CD4-positive, alpha-beta T cell treated with Interleukin-15 for 4 hours (primary cell): ENCODE measurements around the gene BBX.

Experiments used
- DNase-seq: peaks from one replicate; pipeline ENCODE4 v3.0.0-alpha.2; 2020; ENCODE audit warnings: low spot score

Gene BBX

DNA sequence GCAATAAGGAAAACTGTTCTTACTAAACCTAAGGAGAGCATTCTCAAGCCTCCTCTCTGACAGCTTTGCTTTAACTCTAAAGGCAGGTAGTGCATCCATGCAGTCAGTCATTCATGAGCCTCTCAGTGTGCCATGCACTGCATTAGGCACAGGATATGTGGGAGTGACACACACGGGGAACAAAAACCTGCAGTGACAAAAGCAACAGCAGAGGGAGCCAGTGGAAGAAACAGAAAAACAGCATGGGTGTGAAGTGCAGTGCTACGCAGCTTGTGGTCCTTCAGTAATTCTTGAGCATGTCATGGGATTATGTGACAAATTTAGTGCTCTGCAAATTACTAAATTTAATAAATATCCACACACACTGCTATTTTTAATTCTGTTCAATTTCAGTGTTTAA lies 230.7 kb downstream of the BBX start:
- peak; percentile 3 for DNase-seq

DNA sequence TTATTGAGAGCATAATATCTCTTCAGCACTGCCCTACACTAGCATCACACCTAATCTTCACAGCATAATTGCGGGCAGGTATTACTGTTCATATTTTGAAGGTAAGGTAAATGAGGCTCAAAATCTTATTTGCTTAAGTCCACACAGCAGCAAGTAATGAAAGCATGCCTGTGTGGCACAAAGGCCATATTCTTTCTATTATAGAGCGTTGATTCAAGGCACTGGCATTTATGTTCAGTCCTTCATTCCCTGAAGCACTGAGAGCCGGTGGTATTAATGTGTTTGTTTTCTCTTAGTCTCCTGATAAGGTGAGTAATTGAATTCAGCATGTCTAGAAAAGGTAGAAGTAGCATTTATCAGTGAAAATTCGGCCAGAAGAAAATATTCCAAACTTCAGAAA lies 231.2 kb downstream of the BBX start:
- no peak for DNase-seq

DNA sequence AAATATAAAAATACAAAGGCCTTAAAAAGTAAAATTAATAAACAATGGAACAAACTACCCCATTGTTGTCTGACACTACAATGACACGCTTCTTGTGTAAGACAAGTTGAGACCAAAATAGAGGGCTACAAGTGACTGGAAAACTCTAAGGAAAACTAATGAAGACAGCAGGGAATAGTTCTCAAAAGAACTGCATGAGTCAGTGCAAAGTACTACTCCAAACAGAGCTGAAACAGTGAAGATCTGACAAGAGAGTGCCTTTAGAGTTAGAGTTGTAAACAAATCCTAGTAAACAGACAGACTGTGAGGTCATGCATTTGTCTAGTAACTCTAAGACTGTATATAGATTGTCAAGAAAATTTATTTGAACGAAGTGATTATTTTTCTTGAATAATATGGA lies 233.9 kb downstream of the BBX start:
- no peak for DNase-seq

DNA sequence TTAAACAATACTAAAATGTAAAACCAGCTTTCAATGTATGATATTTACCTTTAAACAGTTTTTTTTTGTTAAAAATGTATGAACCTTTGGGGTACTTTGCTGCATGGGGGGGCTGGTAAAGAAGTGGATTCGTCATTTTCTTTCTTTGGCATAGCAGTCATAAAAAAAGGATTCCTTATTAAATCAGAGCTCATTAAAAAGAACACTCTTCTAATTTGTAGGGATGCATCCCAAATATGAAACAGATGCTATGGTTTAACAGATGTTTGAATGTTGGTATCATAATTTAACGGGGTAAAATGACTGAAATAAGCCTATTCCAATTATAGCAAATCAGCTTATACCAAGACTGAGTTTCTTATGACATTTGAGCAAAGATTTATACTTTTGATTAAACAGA lies 234.4 kb downstream of the BBX start:
- DNase-seq = no peak

DNA sequence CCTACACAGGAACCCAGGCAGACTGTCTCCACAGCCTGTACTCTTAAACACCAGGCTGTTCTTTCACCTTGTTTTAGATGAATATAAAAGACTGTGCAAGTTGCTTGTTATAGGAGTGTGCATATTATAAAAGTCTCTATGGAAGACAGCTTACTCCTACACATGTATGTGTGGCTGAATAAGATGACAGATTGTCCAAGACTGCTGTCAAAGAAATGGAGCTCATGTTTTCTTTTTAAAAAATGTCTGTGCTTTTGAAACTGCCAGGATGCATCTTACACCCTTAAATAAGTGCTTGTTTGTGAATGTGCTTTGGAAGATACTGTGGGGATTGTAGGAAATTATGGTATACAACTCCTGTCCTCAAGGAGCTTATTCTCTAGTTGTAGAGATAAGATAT lies 237.4 kb downstream of the BBX start:
- DNase-seq = no peak

DNA sequence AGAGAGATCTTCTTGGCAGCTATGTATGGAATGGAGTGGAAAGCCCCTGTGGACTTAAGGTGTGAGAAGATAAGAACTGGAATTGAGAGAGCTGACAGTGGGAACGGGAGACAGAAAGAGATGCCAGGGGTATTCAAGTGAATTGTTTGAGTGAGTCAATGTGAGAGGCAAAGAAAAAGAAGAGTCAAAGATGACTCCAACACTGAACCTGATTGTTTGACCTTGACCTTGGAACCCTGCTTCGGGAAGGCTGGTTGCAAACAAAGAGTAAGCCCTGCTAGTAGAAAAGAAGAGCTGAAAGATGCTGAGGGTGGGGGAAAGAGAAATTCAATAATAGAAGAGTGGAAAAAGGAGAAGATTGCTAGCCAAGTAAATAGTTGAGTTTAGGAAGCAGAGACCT lies 238.6 kb downstream of the BBX start:
- DNase-seq = no peak

DNA sequence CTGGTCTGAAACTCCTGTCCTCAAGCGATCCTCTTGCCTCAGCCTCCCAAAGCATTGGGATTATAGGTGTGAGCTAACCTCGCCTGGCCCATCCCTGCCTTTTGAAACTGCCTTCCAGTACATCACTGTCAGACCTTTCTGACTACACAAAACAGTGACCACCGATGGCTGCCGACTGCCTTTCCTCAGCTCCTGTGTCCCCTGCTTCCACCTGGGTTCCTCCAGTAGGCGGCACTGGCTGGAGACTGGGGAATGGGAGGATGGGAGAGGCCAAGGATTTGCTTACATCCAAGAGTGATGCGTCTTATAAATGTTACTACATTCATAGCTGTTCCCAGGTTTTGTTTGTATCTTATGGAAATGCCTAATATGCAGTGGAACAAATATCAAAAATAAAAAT lies 242.8 kb downstream of the BBX start:
- no peak for DNase-seq

DNA sequence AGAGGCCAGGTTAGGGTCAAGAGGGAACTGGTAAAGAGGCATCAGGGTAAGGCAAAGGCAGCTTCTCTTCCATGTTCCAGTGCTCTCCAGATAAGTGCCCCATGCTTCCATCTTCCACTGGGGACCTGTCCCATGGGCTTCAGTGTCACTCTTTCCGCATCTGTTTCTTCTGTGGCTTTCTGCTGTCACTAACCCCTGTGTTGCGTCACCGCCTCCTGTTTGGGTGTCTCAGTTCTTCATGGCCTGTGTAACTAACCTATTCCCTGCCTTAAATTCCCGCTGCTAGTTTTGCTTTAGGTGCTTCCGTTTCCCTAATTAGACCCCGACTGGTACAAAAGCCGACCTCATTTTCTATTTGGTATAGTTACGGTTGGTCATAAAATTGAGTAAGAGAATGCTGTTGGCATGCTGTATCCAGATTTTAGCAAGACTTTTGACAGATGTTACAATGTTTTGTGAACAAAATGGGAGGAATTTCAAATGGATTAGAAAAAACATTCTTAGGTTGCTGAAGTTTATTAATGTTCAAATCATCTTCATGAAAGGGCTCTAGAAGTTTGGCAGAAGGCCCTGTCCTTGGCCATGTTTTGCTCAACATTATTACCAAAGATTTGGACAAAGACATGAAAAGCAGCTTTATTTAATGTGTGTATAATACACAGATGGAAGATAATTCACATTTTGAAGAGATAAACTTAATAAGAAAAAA lies 245.3 kb downstream of the BBX start:
- no peak for DNase-seq

DNA sequence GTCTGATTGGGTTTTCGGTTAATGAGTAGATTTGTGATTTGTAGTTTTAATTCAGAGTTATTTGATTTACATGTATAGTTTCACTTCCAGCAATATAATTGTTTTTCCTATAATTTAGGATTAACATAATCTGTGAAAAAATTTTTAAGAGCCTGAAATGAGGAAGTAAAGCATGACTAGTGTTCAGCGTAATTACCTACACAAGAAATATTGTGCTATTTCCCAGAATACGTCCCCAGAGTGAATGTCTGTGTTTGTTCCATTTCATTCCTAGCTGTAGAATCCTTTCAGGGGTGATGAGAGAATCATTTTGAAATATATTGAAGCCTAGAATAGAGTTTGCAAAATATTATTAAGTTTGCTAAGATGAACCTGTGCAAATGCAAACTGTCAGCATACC lies 247.1 kb downstream of the BBX start:
- no peak for DNase-seq

DNA sequence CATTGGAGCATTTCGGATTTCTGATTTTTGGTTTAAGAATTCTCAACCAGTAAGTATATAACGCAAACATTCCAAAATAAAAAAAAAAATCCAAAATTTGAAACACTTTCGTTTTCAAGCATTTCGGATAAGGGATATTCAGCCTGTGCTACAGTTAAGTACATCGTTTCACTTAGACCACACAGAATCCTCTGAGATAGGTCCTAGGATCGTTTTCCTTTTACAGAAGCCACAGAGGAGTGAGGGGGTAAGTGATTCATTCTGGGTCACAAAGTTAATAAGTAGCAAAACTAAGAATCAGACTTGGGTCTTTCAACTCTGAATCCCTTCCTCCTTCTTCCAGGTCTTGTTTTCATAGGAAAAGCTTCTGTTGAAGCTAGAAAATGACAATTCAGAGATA lies 249.3 kb downstream of the BBX start:
- no peak for DNase-seq

DNA sequence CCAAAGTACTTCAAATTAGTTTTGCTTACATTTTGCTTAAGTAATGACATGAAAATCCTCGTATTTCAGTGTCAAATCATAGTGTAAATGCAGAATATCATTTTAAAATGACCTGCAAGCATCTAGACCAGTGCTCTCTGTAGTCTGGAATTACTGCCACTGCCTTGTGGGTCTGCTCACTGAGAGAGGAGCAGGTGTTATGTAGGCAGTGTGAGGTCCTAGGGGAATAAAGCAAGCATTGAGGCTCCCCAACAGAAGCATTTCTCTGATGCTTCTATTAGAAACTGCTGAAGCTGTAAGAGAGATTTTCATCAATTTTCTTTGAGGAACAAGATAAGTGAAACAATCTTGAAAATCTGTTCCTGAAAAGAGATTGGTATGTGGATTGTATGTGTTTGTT lies 253.2 kb downstream of the BBX start:
- no peak for DNase-seq

DNA sequence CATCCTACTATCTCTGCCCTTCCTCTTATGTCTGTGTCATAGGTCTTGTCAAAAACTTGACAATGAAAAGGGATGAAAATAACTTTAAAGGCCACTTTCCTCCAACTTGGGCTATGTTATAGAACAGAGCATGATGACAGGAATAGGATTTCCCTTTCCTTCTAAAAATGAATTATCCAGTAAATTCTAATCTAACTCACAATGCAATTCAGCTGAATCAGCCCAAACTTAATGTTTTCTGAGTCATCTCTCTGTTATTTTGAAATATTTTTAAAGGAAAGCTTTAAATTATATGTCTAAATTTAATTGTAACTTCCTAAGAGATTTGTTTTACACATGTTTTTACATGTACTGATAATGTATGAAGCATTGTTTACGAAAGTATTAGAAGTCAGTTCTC lies 258.5 kb downstream of the BBX start:
- no peak for DNase-seq

DNA sequence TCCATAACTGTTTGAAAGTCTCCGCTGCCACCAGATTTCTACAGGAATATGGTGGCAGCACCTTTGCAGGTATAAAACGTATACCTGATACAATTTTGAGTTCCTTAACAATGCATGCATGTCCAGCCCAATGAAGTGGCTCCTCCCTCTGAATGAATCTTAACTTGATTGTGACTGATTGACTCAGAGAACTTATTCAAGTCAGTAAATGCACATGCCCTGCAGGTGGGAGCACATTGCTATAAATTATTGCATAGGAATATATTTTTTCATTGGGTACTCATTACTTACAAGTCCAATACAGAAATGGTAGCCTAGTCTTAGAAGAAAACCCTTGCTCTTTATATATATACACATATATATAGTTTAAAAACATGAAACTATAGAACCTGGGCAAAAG lies 259.3 kb downstream of the BBX start:
- no peak for DNase-seq

DNA sequence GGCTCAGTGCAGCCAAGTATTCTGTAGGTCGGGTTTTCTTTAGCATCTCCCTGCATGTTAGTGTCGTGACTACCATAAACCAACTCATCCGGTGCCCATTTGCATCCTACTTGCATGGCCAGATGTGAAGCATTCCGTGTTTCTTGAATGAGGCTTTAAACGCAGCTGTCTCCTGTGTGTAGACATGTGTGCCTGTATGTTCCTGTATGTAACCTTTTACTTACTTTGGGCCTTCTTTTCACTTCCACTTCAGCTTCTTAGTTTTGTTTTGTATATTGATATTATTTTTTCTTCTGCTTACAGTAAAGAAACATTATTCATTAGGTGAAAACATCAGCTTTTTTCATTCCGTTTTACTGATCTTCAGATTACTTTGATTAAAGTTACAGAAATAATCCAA lies 267.9 kb downstream of the BBX start:
- DNase-seq = no peak

DNA sequence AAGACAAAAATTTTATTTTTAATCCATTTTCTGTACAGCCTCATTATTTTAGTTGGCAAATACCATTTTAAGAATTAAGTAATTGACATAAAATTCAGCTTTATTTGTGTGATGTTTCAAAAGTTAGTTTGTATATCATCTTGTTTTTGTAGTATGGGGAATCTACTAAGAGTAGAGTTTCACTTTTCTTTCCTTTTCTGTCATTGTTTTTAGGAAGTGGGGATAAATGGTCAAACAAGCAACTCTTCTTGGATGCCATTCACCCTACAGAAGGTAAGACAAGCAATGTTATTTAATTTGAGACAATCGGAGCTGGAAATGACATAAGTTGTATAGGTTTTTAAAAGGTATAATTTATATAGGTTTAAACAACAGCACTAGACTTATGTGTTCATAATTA lies 268.3 kb downstream of the BBX start:
- no peak for DNase-seq

DNA sequence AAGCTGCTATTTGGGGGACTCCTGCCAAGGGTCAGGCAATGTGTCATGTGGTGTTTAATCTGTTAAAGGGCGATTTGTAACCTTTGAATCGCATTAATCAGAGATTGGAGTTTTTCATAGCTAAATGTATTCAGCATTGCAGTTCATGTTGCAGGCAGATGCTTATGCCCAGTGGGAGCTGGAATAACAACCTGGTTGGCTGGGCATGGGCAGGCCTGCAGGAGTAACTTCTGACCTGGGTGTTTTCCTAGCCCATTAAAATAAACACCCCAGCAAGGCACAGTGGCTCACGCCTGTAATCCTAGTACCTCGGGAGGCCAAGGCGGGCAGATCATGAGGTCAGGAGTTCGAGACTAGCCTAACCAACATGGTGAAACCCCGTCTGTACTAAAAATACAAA lies 268.7 kb downstream of the BBX start:
- no peak for DNase-seq

DNA sequence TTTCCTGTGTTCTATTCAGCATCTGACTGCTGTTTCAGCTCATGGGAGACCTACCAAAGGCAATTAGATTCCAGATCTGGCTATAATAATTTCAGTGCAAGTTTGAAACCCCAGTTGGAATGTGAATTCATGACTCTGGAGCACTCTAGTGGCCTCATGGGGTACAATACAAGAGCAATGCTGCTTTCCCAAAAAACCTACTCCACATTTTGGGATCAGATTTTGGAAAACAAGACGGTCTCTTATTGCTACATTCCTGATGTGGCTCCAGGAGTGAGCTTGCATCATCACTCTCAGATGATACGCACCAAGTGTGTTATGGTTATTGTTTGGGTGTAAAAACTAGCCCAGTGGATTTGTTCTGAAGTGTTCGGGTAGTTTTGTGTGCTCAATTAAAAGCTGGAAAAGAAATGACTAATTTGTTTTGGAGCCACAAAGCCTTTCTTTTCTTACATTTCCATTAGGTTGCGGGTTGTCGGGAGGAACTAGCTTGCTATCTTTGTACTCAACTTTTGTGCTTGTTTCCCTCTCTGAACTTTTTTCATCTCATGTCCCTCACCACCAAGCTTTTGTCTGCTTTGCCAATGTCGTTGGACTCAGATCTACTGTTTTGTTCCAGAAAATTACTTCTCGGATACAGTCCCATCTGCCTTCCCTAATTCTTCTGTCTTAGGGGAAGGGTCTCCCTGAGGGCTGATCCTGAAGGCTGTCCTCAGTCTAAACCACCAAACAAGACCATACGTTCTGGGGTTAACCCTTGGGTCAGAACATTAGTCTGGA lies 272.1 kb downstream of the BBX start:
- no peak for DNase-seq

DNA sequence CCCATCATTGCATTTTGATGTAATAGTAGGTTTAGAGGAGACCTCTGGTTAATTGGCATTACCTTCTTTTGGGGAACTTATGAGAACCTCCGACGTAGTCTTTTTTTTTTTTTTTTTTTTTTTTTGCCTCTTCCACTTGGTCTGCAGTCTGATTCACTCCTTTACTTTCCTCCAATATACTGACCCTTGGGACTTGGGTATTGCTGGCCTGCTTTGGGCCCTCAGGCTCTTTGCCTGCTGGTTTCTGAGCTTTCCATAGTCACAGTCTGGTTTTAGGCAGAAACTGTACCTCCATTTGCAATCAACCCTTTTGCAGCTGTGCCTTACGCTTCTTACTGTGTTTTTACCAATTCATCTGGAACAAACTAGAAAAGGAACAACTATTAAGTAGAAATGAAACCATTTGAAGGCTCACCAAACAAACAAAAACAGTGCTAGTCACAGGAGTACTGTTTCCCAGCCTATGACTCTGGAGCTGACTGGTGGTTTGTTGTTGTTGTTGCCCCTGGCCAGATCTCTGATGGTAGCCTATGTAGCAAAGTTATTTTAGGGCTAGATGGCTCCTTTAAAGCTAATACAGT lies 272.8 kb downstream of the BBX start:
- no peak for DNase-seq

DNA sequence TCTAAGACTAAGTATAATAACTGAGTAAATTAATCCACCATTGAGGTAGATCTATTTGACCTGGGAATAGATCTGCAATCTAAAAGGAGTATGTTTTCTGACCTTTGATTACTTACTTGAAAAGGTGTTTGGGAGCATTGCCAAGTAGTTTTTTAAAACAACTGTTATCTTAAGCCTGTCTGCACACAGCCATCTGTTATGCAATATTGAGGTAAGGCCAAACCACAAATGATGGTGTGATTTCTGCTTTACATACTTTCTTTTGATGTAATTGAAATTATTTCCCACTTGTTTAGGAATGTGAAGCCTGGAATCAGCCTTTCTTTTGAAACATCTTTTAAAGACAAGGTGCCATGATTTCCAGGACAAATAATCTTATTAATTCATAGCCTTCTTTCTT lies 274.0 kb downstream of the BBX start:
- no peak for DNase-seq

DNA sequence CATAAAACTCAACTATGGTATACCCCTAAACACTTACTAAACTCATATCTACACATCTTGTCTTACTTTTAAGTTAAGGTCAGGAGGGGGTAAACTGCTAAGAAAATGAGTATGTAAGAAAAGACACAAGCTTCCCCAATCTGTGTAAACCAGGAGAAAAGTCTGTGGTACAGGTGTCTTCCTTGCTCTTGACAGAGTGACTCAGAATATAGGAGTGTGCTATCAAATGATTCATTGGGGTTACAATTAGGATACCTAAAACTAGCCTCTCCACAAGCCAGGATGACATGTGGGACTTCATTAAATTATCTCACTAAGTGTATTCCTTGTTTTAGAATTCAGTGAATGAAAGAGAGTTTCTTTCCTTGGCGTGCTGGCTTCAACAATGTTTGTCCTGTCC lies 274.8 kb downstream of the BBX start:
- DNase-seq = no peak

DNA sequence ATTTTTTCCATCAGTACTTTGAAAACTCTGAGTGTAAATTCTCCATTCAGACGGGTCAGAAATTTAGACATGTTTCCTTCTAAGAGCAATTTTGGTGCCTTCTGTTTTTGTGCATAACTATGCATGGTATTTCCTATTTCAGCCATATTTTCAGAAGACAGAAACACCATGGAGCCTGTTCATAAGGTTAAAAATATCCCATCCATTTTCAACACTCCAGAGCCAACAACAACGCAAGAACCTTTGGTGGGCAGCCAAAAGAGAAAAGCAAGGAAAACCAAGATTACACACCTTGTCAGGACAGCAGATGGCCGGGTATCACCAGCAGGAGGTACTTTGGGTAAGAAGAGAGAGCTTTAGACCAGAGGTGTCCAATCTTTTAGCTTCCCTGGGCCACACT lies 275.6 kb downstream of the BBX start:
- DNase-seq = no peak

DNA sequence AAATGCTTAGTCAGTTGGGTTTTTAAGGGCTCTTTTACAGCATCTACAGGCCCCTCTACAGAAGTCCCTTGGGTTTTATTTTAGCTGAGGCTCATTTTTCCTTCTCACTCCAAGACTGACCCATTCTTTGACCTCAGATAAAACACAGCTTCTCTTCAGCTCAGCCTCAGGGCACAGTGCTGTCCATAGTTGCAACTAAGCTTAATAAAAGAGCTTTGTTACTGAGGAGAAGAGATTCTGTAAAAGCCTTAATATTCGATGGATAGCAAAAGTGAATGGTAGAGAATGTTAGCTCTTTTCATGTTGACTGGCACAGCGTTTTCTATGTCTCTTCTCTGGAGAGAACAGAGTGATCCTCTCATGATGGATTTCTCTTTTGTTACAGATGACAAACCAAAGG lies 277.9 kb downstream of the BBX start:
- DNase-seq = no peak

DNA sequence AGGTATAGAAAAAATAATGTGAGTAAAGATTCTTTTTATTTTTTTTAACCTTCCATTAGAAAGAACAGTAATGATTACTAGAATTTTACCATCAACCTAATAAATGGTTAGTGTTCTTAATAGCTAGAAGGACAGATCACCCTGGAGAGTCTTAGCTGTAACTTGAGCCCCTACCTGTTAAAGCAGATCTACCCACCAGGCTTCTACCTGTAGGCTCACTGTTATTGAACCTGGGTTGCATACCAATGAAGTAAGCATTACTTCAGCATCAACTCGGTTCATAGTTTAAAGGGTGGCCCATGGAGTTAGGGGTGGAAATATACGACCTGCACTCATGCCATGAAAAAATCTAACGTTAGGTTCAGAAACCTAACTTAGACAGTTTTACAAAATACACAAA lies 280.4 kb downstream of the BBX start:
- no peak for DNase-seq

DNA sequence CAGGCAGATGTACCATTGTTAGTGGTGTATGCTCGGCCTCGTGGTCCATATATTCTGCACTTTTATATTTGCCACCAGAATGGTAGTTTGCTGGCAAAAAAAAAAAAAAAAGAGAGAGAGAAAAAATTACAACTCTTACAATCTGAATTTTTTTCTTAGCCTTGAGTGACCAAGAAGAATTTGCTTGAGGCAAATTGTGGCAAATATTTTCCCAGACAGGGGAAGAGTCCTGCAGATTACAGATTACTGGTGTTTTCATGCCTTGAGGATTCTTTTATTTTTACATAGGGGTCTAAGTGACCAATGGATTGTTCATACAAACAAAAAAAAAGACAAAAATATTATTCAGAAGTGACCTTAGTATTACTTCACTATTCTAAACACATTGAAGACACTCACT lies 283.3 kb downstream of the BBX start:
- no peak for DNase-seq
